GDM1 (cell line): Measurements from ENCODE around the gene SLC25A13.
"Not testable (repeated sequence)": the region's sequence is repeated elsewhere in the genome, so short reads cannot be mapped to it uniquely, and the experiment has no call there.

Experiments used
- DNase-seq: peaks from one replicate; lab custom pipeline; 2025; lab: John Stamatoyannopoulos, UW

The SLC25A13 gene

DNA sequence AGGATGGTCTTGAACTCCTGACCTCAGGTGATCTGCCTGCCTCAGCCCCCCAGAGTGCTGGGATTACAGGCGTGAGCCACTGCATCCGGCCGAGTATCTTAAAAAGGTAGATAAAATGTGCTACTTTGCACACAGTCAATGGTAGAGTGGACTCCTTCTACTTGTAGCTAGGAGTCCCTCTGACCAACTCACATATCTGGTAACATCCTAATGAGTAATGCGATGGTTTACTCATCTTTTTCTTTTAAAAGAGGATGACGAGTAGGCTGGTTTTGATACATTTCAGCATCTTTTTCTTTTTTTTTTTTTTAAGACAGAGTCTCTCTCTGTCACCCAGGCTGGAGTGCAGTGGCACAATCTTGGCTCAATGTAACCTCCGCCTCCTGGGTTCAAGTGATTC is 167.4 kb downstream of the SLC25A13 start:
- DNase-seq: not testable (repeated sequence)

DNA sequence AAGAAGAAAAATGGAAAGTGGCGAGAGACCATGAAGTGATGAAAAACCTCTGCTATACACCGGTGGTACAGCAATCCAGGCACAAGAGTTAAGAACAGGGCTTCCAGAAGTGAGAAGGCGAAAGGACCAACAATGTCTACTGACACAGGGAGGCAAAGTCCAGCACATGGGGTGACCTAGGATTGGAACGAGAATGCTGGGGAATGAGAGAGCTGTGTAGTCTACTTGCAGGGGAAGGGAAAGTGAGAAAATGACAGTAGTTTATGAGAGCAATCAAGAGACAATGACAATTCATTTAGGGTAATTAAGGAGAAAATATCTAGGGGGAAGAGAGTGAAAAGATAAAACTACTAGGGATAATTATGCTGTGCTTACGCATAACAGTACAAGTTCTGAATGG is 169.2 kb downstream of the SLC25A13 start:
- no peak for DNase-seq

DNA sequence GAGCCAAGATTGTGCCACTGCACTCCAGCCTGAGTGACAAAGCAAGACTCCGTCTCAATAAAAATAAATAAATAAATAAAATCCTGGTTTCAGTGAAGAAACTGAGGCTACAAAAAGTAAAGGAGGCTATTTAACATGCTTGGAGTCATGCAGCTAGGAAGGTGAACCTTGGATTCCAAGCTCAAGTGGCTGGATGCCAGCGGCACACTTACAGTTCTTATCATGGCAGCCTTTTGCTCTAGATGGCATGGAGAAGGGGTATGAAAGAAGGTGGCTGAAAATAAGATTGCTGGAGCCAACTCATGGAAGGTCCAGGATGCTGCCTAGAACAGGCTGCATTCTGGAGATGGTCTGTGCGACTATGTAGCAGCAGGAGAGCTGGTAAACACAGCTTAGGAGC is 170.0 kb downstream of the SLC25A13 start:
- no peak for DNase-seq

GRCh38 chr7:96144260-96144526 is 177.7 kb downstream of the SLC25A13 start:
- DNase-seq: no peak

DNA sequence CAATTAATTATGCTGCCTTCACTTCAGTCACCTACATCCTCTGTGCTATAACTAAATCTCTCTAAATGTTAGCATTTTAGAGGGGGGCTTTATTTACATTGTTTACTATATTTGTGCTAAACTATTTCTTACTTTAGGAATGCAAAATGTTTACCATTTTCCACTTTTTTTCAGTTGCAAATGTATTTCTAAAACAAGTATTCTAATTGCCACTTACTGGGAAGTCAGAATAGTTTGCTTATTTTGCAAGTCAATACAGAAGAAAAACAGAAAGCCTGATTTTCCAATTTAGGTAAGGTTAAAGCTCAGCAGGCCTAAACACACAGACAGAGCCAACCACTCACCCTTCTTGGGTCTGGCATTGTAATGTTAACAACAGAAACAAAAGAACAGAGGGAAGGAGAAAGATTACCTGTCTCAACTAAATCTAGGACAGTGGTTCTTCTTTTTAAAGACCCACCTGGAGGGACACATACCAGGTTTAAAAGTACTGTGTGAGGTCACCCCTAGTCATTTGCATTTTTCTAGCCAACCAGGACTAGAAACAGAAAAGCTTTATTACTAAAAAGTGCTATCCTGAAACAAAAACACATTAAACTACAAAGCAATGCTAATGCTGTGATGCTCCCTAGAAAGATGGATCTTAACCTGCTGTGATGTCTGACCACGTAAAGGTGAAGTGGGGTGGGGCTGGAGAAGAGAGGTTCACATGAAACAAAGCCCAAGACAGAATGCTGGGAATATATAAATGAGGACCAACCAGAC is 178.2 kb downstream of the SLC25A13 start:
- DNase-seq: no peak

- no peak for DNase-seq
Observed at GRCh38 chr7:96136600-96137239, 185.2 kb downstream of the SLC25A13 start.

GRCh38 chr7:96135241-96135640 is 186.7 kb downstream of the SLC25A13 start:
- DNase-seq: no peak

- no peak for DNase-seq
Observed at GRCh38 chr7:96131525-96131924, 190.4 kb downstream of the SLC25A13 start.

DNA sequence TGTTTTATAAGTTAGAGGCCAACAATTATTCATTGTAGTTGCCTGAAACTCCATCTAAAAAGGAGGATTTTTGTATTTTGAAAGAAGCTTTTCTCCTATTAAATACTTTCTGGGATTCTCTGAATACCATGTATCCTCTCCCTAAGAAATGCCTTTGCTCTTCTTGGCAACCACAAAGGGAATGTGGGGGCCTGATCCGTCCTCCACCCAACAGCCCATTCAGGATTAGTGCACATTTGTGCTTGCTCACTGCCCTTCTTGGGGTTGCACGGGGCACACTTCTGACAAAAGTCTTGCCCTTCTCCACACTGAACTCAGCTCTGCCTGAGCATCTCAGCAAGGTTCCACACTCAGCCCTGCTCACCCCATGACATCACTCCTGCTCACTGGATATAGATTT is 194.2 kb downstream of the SLC25A13 start:
- no peak for DNase-seq

- DNase-seq: no peak
Observed at GRCh38 chr7:96126382-96126781, 195.5 kb downstream of the SLC25A13 start.

DNA sequence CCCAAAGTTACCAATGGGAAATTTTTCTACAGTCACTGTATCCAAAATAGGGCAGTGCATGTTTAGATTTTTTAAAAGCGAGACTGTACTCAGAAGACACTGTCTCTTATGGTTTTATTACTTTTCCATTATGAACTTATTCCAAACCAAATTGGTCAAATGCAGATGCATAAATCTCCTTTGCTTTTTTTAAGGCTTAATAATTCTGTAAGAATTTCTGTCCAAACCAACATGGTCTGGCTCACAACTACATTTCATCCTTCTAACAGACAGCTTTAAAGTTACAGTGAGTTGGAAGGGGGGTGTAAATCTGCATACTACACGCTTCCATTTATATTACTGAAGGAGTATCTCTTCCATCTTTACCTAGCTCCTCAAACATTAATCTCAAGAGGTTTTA is 199.2 kb downstream of the SLC25A13 start:
- DNase-seq: no peak

DNA sequence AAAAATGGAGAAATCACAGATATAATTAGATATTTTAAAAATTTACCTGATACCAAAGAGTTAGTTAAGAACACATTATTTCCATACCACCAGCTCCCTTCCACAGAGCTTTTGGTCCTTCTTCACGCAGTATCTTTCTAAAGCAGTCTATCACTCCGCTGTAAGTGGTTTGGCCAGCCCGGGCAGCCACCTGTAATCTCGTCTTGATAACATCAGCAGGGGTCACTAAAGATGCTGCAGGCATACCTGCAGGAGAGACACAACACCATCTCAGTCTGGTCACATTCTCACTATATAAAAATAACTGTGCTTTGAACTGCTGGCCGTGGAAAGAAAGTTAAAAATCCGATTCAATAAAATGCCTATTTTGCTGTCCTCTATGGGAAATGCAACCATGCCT is 200.1 kb downstream of the SLC25A13 start:
- DNase-seq: no peak

DNA sequence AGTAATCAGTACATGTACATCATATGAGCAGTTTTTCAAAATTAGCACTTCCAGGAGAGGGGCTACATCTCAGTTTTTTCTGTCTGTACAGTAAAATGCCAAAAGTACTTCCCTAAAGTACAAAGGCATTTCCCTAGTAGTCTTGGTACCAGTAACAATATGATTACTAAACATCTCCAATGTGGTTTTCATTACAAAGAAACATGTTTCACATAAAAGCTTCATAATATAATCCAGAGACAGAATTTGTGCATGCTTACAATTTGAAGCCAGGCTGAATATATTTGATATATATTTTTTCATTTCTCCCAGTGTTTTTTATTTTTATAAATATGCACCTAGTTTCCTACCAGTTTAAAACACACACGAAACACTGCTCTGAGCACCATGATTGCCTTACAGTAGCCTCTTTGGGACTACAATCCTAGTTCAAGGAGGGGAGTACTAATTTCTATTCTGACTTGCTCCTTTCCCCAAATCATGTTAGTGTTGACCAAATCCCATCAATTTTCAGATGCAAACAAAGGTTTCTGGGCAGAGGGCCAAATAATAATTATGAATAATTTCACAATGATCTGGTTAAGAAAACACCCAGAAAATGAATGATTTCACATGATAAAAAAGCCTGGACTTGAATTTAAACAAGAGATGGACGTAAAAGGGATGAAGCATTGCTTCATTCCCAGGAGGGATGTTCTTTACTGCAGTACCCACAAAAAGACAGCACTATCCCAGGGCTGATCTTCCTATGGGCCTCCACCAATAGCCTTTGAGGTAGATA is 201.3 kb downstream of the SLC25A13 start:
- DNase-seq: no peak

GRCh38 chr7:96118449-96119001 is 203.4 kb downstream of the SLC25A13 start:
- no peak for DNase-seq

GRCh38 chr7:96116173-96116572 is 205.7 kb downstream of the SLC25A13 start:
- DNase-seq: no peak

- no peak for DNase-seq
Observed at GRCh38 chr7:96114190-96114589, 207.7 kb downstream of the SLC25A13 start.

DNA sequence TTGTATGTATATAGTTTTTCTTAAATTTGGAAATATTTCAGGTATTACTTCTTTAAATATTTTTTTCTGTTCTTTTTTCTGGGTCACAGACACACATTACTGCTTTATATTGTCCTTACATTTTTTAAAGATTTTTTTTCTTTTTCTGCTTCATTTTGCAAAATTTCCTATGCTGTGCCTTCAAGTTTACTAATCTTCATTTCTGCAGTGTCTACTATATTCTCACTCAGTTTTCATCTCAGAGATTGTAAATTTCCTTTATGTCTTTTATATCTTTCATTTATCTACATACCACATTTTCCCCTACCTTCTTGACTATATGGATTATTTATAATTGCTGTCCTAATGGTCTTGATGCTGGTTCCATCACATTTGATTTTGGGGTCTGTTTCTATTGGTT is 210.5 kb downstream of the SLC25A13 start:
- no peak for DNase-seq

DNA sequence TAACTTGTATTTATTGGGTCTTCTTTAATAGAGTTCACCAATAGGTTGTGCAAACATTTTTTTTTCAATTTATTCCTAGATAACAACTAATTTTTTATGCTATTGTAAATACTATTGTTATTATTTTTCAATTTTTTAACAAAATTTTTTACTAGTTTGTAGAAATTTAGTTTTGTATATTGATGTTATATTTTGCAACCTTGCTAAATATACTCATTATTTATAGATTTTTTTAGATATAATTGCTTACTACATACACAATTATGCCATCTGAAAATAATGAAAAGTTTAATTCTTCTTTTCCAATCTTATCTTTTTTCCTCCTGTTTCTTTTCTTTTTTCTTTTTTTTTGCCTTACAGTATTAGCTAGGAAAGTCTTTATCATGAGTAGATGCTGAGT is 216.9 kb downstream of the SLC25A13 start:
- no peak for DNase-seq

GRCh38 chr7:96102096-96102811 is 219.6 kb downstream of the SLC25A13 start:
- DNase-seq: no peak

- no peak for DNase-seq
Observed at GRCh38 chr7:96100737-96101136, 221.2 kb downstream of the SLC25A13 start.

DNA sequence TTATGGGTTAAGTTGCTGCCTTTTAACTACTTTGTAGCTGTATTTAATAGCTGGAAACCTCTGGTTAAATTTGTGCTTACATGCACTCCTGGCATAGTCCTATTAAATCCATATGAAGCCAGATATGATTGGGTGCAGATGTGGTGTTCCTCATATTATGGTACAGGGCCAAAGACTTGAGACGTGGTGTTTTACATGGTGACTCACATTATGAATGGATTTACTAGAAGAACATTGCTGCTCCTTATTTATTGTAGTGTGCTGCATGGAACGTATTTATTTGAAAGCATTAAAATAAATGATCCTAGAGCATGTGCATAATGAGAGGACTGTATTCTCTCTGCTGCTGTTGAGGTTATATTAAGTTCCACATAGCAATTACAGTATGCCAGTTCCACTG is 224.1 kb downstream of the SLC25A13 start:
- no peak for DNase-seq

- DNase-seq: no peak
Observed at GRCh38 chr7:96093435-96093834, 228.5 kb downstream of the SLC25A13 start.
